Neuron (in vitro differentiated cells): ENCODE measurements around the gene ATRNL1.
"Not testable (repeated sequence)": the region's sequence is repeated elsewhere in the genome, so short reads cannot be mapped to it uniquely, and the experiment has no call there.

Experiments used
- H2AFZ ChIP-seq: one replicate; pipeline ENCODE4 v1.6.1; 2013; ENCODE audit warnings: low read depth, mild to moderate bottlenecking, inconsistent platforms, low read length, moderate library complexity
- H3K27me3 ChIP-seq: one replicate; pipeline ENCODE4 v1.6.1; 2013; ENCODE audit warnings: low read length; ENCODE audit not compliant: insufficient read depth
- H3K36me3 ChIP-seq: one replicate; pipeline ENCODE4 v1.6.1; 2013; ENCODE audit warnings: low read length; ENCODE audit not compliant: insufficient read depth
- H3K4me1 ChIP-seq: one replicate; pipeline ENCODE4 v1.6.1; 2013; ENCODE audit warnings: low read length; ENCODE audit not compliant: insufficient read depth
- H3K4me3 ChIP-seq: 2 replicates; pipeline ENCODE4 v1.5.1; 2013; ENCODE audit warnings: mild to moderate bottlenecking, low read length, moderate library complexity
- H3K9me3 ChIP-seq: one replicate; pipeline ENCODE4 v1.6.1; 2013; ENCODE audit warnings: low read length

ATRNL1 gene

DNA sequence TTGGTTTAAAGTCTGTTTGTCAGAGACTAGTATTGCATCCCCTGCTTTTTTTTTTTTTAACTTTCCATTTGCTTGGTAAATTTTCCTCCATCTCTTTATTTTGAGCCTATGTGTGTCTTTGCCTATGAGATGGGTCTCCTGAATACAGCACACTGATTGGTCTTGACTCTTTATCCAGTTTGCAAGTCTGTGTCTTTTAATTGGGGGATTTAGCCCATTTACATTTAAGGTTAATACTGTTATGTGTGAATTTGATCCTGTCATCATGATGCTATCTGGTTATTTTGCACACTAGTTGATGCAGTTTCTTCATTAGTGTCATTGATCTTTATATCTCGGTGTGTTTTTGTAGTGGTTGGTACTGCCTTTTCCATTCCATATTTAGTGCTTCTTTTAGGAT lies 226.5 kb downstream of the ATRNL1 start:
- H3K36me3 ChIP-seq, H3K27me3 ChIP-seq, H2AFZ ChIP-seq, H3K4me3 ChIP-seq, H3K9me3 ChIP-seq, H3K4me1 ChIP-seq: not testable (repeated sequence)

- Histone ChIP-seq H3K4me1 (no peaks in the 10 kb centered on the region), H3K4me3 (no peak overlapping the region), H3K27me3 (no peaks in the 10 kb centered on the region), H3K36me3 (peaks cover 2% of the 10 kb centered on the region), H2AFZ (no peak overlapping the region), H3K9me3 (no peaks in the 10 kb centered on the region)
Observed at GRCh38 chr10:115321360-115321759, 228.2 kb downstream of the ATRNL1 start.

DNA sequence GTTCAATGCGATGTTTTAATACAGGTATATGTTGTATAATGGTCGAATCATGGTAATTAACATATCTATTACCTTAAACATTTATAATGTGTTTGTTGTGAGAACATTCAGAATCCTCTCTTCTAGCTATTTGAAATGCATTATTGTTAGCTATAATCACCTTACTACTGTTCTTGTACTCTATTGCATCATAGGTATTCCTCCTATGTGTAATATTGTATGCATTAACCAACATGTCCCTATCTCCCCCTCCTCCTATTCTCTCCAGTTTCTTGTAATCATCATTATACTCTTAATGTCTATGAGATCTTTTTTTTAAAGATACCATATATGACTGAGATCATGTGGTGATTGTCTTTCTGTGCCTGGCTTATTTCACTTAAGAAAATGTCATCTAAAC lies 235.2 kb downstream of the ATRNL1 start:
- no peak overlapping the region for H3K4me3 ChIP-seq

DNA sequence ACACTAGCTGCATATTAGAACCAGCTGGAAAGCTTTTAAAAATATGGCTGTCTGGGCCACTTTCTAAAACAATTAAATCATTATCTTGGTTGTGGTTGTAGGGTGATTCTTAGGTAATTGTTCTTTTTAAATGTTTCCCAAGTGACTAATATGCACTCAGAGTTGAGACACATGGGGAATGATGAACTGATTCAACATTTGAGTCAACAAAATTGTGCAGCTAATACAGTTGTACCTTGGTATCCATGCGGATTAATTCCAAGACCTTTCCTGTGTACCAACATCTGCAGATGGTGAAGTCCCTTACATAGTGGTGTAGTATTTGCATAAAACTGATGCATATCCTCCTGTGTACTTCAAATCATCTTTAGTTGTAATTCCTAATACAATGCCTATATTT lies 242.2 kb downstream of the ATRNL1 start:
- no peak overlapping the region for H2AFZ ChIP-seq
- H3K9me3 ChIP-seq, result peaks cover 3% of the 10 kb centered on the region
- no peaks in the 10 kb centered on the region for H3K4me1 ChIP-seq
- H3K36me3 ChIP-seq, result no peaks in the 10 kb centered on the region
- no peaks in the 10 kb centered on the region for H3K27me3 ChIP-seq
- no peak overlapping the region for H3K4me3 ChIP-seq

More for the DNA sequence above, 235.2 kb downstream of the ATRNL1 start:
- Histone ChIP-seq H3K4me1 (no peaks in the 10 kb centered on the region), H3K36me3 (peaks cover 2% of the 10 kb centered on the region), H3K9me3 (no peaks in the 10 kb centered on the region), H2AFZ (no peak overlapping the region), H3K27me3 (no peaks in the 10 kb centered on the region)

GRCh38 chr10:115355162-115355760 lies 262.1 kb downstream of the ATRNL1 start:
- no peak overlapping the region for H3K4me3 ChIP-seq
- no peaks in the 10 kb centered on the region for H3K4me1 ChIP-seq
- H3K27me3 ChIP-seq, result no peaks in the 10 kb centered on the region
- no peak overlapping the region for H2AFZ ChIP-seq
- no peaks in the 10 kb centered on the region for H3K9me3 ChIP-seq
- no peaks in the 10 kb centered on the region for H3K36me3 ChIP-seq

GRCh38 chr10:115367920-115368319 lies 274.8 kb downstream of the ATRNL1 start:
- not testable (repeated sequence) for H3K36me3 ChIP-seq, H2AFZ ChIP-seq, H3K4me3 ChIP-seq, H3K27me3 ChIP-seq, H3K9me3 ChIP-seq, H3K4me1 ChIP-seq

GRCh38 chr10:115379064-115379463 lies 285.9 kb downstream of the ATRNL1 start:
- Histone ChIP-seq H3K27me3 (no peaks in the 10 kb centered on the region), H3K4me1 (no peaks in the 10 kb centered on the region), H2AFZ (no peak overlapping the region), H3K4me3 (no peak overlapping the region), H3K36me3 (no peaks in the 10 kb centered on the region), H3K9me3 (no peaks in the 10 kb centered on the region)

DNA sequence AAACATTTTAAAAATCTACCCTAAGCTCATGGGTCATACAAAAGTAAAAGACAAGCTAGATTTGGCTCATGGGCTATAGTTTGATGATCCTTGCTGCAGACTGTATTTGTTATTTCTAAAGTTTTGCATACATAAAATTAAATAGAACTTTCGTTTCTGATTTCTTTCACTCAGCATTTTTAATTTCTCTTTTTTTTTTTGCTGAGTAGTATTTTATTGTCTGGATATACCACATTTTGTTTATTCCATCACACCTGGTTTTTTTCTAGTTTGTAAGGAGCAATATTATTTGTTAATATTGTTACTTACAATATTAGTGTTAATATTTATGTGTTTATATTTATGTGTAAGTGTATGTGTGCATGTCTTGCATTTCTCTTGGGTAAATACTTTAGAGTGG lies 291.5 kb downstream of the ATRNL1 start:
- H3K27me3 ChIP-seq, result no peaks in the 10 kb centered on the region
- H3K9me3 ChIP-seq, result no peaks in the 10 kb centered on the region
- H3K36me3 ChIP-seq, result no peaks in the 10 kb centered on the region
- no peaks in the 10 kb centered on the region for H3K4me1 ChIP-seq
- no peak overlapping the region for H2AFZ ChIP-seq
- no peak overlapping the region for H3K4me3 ChIP-seq

- no peaks in the 10 kb centered on the region for H3K27me3 ChIP-seq
- H3K4me1 ChIP-seq, result no peaks in the 10 kb centered on the region
- H3K4me3 ChIP-seq, result no peak overlapping the region
- H2AFZ ChIP-seq, result no peak overlapping the region
- H3K36me3 ChIP-seq, result no peaks in the 10 kb centered on the region
- no peaks in the 10 kb centered on the region for H3K9me3 ChIP-seq
Observed at GRCh38 chr10:115390607-115391006, 297.4 kb downstream of the ATRNL1 start.

GRCh38 chr10:115398026-115398425 lies 304.9 kb downstream of the ATRNL1 start:
- H3K4me3 ChIP-seq, result no peak overlapping the region
- H2AFZ ChIP-seq, result no peak overlapping the region
- no peaks in the 10 kb centered on the region for H3K9me3 ChIP-seq
- no peaks in the 10 kb centered on the region for H3K27me3 ChIP-seq
- no peaks in the 10 kb centered on the region for H3K36me3 ChIP-seq
- H3K4me1 ChIP-seq, result no peaks in the 10 kb centered on the region

DNA sequence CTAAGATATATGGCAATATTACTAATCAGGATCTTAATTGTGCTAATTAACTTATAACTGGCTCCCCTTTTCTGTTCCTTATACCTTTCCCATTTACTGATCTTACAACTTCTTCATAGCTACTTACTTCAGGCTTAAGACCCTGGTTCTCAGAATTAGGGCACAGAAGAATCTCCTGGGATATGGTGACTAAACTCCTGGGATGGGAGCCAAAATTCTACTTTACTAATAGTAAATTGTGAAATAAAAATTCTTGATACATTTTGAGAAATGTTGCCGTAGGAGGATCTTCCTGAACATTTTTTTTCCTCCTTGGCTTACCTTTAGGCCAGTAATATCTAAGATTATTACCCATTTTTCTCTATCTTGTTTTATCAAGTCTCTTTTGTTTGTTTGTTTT lies 309.5 kb downstream of the ATRNL1 start:
- Histone ChIP-seq H3K36me3 (no peaks in the 10 kb centered on the region), H3K9me3 (no peaks in the 10 kb centered on the region), H2AFZ (no peak overlapping the region), H3K4me1 (no peaks in the 10 kb centered on the region), H3K4me3 (no peak overlapping the region), H3K27me3 (no peaks in the 10 kb centered on the region)

DNA sequence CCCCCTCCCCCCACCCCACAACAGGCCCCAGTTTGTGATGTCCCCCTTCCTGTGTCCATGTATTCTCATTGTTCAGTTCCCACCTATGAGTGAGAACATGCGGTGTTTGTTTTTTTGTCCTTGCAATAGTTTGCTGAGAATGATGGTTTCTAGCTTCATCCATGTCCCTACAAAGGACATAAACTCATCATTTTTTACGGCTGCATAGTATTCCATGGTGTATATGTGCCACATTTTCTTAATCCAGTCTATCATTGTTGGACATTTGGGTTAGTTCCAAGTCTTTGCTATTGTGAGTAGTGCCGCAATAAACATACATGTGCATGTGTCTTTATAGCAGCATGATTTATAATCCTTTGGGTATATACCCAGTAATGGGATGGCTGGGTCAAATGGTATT lies 312.7 kb downstream of the ATRNL1 start:
- not testable (repeated sequence) for H3K36me3 ChIP-seq, H3K9me3 ChIP-seq, H3K4me3 ChIP-seq

GRCh38 chr10:115409347-115409746 lies 316.2 kb downstream of the ATRNL1 start:
- no peak overlapping the region for H2AFZ ChIP-seq
- H3K4me3 ChIP-seq, result no peak overlapping the region
- H3K27me3 ChIP-seq, result no peaks in the 10 kb centered on the region
- no peaks in the 10 kb centered on the region for H3K36me3 ChIP-seq
- peaks cover 3% of the 10 kb centered on the region for H3K9me3 ChIP-seq
- no peaks in the 10 kb centered on the region for H3K4me1 ChIP-seq

More for the DNA sequence above, 312.7 kb downstream of the ATRNL1 start:
- H3K27me3 ChIP-seq, H2AFZ ChIP-seq, H3K4me1 ChIP-seq: not testable (repeated sequence)

DNA sequence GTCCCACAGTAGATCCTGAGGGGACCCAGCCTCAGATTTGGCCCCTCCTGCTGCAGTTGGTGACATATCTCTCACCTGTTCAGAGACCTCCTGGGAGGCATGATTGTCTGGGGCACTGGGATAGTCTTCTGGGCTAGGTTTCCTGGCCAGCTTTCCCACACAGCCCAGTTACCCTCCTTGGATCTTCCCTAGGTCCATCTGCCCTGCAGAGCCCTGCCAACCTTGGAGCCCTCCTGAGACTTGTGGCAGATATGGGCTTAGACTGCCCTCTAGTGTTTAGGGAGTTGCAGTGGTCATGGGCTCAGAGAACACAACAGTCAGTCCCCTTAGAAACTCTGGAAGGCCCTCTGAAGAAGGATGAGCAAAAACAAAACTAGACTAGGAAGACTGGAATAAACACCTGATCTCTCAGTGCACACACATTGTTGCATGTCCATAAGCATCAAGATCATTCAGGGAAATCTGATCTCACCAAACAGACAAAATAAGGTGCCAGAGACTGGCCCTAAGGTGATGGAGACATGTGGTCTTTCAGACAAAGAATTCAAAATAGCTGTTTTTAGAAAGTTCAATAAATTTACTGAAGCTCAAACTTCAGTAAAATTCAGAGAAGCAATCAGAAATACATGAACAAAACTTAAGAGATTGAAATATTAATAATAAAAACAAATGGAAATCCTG lies 324.6 kb downstream of the ATRNL1 start:
- no peak overlapping the region for H3K4me3 ChIP-seq

More for the DNA sequence above, 324.6 kb downstream of the ATRNL1 start:
- H2AFZ ChIP-seq, result no peak overlapping the region
- H3K9me3 ChIP-seq, result no peaks in the 10 kb centered on the region
- H3K36me3 ChIP-seq, result no peaks in the 10 kb centered on the region
- H3K27me3 ChIP-seq, result no peaks in the 10 kb centered on the region
- no peaks in the 10 kb centered on the region for H3K4me1 ChIP-seq
